CD4-positive, alpha-beta T cell treated with Interleukin-15 for 4 hours (primary cell): ENCODE results near the gene GAPDHS.
A peak's percentile ranks its signal among the peaks of the same experiment; 100 is the strongest.

Experiments used
- DNase-seq: peaks from one replicate; pipeline ENCODE4 v3.0.0-alpha.2; 2020; ENCODE audit warnings: low spot score

The GAPDHS gene

DNA sequence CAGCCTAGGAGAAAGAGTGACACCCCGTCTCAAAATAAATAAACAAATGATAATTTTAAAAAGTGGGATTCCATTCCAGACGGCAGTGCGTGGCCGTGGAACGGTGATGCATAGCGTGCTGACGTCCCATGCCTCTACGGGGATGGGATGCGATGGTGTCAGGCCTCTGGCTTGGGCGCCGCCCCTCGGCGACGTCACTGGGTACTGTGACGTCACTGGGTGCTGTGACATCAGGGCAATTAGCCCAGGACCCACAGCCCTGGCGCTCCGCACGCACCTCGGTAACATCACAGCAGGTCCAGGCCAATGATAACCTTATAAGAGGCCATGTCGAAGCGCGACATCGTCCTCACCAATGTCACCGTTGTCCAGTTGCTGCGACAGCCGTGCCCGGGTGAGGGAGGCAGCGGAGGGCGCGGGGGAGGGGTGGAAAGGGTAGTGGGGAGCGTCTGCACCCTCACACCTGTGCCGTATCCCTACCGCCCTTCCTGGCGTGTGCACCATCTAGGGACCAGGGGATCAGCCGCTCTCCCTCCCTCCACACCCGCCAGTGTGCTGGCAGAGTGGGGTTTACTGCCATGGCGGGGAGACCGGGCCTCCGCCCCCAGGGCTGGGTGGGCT is at the start of gene GAPDHS:
GAPDHS (plus strand) TSS at position 256 of the 621 bp plus-strand sequence; CDS start at position 328, 72 bp downstream.
- DNase-seq: no peak

DNA sequence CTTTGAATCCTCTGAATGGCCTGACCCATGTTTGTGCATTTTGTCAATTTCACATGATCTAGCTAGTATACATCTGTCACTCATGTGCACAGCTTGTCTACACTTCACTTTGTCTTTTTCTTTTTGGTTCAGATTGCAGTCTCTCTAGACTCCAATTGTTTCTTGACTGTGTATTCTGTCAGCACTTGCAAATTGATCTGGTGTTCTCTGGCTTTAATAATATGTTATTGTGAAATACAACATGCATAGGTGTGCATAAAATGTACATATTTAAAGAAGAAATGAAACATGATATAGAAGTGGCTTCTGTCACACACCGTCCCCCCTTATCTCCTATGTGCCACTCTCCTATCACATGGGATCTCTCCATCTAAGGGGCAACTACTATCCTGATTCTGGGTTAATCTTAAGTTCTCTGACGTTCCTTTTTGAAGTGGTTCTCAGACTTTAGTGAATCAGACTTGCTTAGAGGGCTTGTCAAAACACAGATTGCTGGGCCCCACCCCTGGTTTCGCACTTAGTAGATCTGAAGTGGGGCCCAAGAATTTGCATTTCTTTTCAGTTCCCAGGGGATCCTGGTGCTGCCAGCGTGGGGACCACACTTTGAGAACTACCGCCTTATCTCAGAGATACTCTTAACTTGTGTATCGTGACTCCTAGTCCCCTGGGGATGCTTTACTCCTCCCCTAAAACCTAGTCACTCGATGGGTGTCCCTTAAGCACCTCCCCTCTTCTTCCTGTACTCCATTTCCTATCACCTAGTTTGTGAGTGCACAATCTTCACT is 48.8 kb upstream of the GAPDHS start:
- no peak for DNase-seq

DNA sequence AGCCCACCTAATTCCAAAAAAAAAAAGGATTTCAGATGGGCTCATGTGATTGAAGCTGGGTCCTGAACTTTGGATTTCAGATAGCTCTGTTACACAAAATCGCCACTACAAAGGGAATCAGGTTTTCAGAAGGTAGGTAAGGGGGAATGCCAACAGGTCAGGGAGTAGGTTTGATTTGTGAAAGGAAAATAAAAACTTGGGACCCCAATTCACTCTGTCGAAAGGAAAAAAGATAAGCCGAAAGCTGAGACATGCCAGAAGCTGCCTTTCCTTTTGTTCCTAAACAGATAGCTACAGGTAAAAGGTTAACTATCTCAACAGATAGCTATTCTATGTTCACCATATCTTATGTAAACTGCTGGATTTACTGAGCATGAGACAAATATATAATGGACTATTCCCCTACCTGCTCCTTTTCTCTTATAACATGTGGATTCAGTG is 47.0 kb upstream of the GAPDHS start:
- DNase-seq: no peak

DNA sequence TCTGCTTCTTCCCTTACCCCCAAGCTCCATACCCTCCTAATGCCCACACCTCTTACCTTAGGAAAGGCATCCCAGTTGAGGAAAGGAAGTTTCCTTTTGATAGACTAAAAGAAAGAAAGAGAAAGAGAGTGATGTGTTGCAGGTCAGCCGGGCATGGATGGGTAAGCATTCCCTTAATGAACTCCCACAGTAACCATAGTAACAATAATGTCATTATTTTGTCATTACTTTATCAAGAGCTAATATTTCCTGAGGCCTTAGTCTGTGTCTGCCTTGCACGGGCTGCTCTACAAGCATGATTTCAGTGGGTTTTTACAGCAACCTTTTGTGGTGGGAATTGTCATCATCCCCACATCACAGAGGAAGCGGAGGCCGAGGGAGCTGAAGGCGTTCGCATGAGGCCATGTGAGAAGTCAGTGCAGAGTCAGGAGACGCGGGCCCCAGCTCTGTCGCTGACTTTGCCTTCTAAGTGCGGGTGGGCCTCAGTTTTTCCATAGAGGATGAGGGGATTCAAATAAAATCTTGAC is 45.5 kb upstream of the GAPDHS start:
- DNase-seq: no peak

DNA sequence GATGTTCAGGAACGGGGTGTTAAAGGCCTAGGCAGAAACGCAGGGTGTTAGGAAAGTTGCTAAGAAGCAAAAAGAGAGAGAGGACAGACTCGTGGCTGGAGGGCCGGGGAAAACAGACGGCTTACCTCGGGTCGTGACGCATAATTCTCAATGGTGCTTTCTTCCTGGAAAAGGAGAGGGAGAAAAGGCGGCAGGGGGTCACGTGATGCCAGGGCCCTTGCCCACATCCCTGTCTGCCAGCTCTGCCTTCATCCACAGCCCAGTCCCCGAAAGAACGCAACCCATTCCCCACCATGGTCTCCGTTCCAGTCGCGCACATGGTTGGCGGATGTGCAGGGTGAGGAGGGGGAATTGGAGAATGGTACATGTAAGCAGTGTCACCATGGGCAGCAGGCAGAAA is 44.6 kb upstream of the GAPDHS start:
- no peak for DNase-seq

DNA sequence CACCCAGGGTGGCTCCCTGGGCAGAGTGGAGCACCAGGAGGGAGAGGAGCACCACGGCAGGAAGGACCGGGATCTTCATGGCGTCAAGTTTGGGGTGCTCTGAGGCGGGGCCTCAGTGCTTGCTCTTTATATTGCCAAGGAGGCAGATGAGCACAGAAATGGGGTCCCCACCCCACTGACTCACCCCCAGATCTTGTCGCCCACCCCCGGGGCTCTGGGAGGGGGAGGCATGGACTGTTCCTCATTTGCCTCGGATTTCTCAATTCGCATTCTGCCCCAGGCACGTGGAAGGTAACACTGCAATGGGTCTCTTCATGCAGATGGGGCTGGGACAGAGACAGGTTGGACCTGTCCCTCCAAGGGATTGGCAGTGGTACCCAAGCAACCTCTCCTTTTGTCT is 42.9 kb upstream of the GAPDHS start, which contains the start of gene KRTDAP:
KRTDAP (minus strand) TSS at position 101 of the 400 bp plus-strand sequence; CDS start at position 79, 22 bp downstream.
- DNase-seq: no peak

DNA sequence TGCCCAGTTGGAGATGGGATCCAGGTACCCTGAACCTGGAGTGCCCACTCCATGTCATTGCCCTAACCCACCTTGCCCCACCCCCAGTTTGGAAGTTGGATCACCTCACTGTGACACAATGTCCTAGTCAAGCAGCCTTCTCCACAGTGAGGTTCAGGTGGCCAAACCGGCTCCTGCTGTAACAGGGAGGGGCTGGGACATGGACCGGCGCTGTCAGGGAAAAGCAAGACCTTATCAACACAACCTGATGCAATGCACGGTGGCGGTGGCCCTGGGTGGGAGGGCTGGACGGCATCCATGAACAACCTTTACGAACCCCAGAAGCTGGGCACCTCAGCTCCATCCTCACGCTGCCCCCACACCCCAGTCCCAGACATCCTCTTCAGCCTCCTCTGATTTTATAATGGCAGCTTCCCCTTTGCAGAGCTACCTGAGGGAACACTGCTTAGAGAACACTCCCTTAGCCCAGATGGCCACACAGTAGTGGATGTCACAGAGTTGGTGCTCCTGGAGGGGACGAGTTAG is 41.4 kb upstream of the GAPDHS start:
- DNase-seq: no peak

DNA sequence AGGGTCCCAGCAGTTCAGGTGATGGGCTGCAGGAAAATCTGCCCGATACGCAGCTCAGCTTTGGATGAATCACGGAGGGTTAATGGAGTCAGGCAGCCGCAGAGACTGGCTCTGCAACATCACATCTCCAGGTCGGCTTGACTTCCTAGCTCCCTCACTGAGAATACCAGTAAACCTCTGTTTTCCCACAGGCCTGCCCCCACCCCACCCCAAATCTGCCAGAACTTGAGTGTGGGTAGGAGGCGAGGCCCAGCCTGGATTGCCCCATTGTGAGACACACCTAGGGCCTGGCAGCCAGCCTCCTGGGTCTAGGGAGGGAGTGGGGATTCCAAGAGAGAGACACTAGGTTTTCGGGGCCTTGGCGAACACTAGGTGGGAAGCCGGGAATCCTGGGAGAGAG is 39.3 kb upstream of the GAPDHS start:
- DNase-seq: no peak

DNA sequence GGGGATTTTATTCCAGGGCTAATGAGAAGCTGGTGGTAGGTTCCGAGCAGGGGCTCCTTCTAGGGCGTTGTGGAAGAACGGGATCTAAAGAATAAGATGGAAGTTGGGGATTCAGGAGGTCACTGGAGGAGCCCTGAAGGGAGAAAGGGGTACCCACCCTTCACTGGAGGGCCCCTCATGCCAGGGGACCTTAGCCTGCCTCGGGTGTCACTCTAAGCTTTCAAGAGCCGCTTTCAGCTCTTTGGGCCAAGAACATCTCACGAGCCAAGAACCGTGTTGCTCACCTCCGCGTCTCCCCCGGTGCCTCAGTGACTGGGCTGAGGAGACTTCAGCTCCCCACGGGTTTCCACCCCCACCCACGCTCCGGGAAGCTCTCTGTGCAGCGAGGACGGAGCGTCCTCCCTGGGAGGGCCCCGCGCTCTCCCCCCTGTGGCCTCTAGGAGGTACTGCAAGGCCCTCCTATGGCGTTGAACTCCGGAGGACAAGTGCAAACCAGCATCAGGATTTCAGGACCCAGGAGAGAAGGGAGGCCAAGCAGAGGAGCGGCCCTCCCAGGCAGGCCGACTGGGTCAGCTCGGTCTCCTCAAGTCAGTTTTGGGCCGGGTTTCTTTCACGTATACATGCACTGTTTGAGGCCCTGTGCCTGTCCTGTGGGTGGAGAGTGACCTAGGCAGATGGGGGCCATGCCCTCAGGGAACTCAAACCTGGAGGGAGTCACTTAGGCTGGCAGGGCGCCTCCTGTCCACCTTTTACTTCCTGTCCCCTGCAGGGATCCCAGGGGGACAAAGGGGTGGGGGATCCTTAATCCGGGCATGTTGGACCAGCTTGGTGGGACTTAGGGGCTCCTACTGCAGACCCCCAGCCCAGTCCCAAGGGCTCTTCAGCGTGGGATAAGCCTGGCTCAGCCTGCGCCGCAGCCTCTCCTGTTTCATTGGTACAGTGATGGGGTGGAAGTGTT is 37.9 kb upstream of the GAPDHS start:
- DNase-seq: peak; percentile 66

DNA sequence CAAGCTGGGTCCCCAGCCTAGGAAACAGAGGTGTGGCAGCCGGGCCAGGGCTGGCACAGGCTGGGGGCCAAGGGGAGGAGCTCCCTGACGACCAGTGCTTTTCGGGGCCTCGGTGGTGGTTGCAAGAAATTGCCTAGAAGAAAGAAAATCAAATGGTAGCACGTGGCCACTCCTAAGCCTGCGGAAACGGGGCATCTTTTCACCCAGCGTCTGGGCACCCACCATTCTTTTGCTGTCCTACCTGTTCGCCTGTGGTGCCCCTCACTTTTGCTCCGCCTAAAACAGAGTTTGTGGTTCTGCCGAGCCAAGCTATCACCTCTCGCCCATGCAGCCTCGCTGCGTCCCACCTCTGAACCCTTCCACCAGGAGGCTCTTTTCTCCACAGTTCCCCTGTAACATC is 35.9 kb upstream of the GAPDHS start:
- no peak for DNase-seq

DNA sequence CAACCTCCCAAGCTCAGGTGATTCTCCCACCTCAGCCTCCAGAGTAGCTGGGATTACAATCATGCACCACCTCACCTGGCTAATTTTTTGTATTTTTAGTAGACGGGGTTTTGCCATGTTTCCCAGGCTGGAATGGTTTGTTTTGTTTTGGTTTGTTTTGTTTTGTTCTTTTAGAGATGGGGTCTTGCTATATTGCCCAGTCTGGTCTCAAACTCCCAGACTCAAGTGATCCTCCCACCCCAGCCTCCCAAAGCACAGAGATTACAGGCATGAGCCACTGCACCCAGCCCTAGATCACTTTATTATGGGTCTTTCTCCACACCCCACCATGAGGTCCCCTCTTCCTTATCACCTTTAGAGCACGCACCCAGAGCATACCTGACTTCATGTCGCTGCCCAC is 35.0 kb upstream of the GAPDHS start:
- no peak for DNase-seq

DNA sequence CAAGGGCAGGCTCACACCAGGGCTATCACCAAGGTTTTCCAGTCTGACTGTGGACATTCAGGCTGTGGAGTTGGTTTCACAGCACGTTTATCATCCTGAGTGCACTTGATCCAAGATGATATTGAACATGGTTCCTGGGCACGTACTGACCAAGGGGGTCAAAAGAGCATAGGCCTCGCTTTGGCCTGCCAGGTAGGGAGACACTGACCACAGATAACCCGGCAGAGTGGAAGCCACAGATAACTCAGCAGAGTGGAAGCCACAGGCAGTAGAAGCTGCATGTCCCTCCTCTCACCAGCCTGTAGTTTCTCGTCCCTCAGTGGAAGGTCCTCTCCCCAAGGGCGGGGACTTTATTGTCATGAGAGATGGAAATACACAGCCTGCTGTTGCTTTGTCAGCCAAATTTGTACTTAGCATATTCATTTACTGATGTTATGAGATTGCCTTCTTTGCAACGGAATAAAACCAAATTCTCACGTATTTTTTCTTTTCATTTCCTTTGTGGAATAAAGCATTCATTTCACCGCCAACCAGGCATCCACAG is 34.2 kb upstream of the GAPDHS start:
- DNase-seq: no peak

DNA sequence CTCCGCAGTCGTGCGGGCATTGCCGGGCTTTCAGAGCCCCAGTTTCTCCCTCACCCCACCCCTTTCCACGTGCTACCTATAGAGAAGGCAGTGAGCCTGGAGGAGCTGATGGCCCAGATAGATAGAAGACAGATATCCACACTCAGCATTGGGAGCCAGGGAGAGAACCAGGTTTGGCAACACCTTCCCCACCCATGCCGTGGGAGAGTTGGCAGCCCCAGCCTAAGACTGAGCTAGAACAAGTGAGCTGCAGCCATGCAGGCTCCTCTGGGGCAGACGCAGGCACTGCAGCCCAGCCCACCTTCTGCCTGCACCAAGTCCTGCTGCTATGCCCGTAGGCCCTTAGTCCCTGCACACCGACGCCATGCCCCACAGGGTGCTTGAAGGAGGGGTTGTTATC is 32.6 kb upstream of the GAPDHS start:
- no peak for DNase-seq

DNA sequence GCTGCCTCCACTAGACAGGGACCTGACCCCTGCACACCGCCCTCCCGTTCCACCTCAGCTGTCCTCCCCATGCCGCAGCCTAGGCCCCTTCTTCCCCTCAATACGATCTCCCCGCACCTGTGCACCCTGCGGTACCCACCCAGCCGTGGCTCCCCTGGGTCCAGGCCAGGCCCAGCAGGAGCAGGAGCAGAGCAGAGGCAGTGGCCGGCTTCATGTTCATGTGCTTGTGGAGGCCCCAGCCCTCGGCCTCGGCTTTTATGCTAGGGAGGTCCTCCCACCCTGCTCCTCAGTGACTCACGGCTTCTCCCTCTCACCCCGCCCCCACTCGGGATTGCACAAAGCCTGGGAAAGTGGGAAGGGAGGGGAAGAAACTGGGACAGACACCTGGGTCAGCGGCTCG is 31.6 kb upstream of the GAPDHS start:
- no peak for DNase-seq

DNA sequence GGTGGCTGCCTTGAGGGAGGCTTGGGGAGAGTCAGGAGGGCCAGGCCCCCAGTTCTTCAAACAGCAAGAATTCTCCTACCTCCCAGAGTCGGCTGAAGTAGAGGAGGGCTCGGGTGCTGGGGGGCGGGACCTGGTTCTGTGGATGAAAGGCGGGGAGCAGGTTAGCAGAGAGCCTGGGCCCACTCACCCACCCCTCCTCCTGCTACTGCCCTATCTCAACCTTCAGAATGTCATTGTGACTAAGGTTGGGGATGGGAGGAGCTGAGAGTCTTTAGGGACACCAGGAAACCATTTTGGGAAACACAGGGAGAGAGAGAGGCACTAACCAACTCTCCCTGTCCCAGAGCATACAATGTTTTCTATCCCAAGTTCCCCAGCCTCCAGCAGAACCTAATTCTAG is 30.5 kb upstream of the GAPDHS start:
- DNase-seq: no peak

DNA sequence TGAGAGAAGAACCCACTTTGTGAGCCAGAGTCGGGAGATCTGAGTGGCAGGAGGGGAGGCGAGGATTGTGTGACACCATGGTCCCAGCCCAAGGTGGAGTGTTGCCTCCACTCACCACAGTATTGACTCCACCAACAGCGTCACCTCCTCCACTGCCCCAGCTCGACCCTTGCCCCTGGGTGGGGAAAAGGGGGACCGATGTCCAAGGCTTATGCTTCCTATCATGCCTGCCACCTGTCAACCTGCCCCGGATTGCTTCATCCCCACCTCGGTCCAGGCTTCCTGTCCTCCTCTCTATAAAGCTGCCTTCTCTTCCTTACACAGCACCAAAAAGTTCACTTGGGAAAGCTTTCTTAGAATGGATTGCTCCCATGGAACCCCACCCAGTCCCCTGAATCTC is 27.2 kb upstream of the GAPDHS start:
- no peak for DNase-seq

DNA sequence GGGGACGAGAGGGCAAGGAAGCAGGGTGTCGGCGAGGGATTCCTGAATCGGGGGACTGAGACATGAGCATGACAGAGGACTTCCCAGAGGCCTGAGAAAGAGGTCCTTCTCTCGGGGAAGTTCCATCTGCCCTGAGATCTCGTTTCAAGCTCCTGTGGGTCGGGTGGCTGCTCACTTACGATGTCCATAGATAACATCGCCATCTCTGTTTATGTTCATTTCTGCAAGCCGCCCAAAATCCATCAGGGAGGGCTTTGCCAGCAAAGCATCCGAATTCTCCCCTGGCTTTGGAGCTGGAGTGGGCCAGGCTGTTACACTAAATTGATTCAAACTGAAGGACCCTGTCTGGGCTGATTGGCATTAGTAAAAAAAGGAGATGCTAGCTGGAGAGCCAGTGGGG is 25.7 kb upstream of the GAPDHS start:
- DNase-seq: no peak

DNA sequence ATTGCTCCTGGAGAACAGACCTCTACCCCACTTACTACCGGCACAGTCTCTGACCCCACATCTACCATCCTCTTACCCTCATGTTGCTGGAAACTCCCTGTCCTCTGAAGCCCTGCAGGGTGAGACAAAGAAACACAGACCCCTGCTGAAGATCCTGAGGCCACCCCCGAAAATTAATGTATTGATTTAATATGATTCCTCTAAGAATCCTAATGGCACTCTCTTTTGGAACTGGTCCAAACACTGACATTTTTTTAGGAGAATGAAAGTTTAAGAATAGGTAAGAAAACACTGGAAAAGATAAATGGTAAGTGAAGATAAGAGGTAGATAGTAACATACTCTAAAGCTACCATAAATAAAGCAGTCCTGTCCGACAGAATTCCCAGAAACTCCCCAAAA is 25.1 kb upstream of the GAPDHS start:
- DNase-seq: no peak

DNA sequence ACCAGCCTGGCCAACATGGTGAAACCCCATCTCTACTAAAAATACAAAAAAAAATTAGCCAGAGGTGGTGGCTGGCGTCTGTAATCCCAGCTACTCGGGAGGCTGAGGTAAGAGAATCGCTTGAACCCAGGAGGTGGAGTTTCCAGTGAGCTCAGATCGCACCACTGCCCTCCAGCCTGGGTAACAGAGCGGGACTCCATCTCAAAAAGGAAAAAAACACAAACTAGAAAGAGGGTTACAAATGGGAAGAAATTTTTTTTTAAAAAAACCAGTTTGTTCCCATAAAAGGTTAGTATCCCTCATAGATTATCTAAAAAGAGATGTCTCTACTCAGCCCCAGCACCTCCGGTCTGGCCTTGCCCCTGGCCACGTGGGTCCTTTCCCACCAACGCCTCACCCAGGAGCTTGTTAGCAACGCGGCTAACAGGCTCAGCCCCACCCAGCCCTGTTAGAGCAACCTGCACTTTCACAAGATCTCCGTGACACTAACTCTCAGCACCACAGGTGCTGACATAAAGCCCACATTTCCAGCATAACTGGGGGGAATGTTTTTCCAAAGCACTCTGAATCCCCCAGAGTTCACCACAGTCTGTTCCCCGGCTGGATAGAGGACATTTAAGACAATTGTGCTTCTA is 24.1 kb upstream of the GAPDHS start:
- peak; percentile 35 for DNase-seq

DNA sequence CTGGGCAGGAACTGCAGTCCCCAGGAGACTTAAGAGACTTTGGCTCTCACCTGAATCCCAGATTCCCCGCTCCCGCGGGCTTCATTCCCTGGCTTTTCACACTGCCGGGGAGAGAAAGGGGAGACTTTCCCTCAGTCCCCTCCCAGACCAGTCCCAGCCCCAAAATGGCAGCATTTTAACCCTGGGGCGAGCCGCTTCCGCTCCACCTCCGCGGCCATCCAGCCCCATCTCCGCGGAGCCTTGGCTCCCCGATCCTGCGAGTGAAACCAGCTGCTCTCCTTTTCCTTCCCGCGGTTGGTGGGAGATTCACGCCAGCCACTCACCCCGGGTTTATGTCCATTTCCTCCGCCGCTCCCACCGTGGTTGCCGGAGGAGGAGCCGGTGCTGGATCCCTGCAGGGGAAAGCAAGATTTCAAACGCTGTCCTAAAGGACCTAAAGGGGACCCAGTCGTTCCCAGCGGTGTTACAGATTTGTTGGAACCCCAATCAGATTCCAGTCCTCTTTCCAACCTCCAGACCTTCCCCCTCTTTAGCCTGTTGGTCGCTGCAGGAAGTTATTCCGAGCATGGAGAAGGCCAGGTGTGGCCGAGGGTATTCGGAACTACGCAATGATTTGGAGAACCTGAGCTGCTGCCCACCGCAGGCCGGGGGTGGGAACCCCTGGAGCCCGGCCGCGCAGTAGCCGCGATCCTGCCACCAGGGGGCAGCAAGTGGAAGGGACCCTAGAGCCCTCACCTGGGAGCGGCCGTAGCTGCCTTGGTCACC is 23.2 kb upstream of the GAPDHS start:
- peak; percentile 67 for DNase-seq

DNA sequence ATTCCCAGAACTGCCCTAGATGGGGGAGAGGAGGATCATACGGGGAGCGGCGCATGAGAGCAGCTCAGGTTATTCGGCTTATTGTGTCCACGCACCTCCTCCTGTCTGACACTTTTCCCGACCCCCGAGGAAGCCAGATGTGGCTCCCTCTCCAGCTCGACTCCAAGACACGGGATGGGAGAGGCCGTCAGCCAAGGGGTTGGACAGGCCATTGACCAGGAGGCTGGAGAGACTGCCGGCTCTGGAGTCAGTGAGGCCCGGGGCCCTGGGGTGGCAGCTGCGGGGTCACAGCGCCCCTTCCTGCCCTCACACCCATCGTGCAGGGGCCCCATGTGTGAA is 22.7 kb upstream of the GAPDHS start:
- no peak for DNase-seq
